Astrocyte (in vitro differentiated cells and primary cell): ENCODE measurements around the gene FGD4.

Experiments
- CTCF ChIP-seq: IDR thresholded peaks from 2 replicates; pipeline ENCODE4 v1.5.1; 2011; ENCODE audit warnings: low read depth, mild to moderate bottlenecking, inconsistent platforms, low read length, moderate library complexity; ENCODE audit not compliant: insufficient read depth
- EZH2 ChIP-seq: IDR thresholded peaks from 2 replicates; pipeline ENCODE4 v1.6.1; 2012; ENCODE audit warnings: mild to moderate bottlenecking, low read length, inconsistent platforms; ENCODE audit not compliant: insufficient read depth

DNA sequence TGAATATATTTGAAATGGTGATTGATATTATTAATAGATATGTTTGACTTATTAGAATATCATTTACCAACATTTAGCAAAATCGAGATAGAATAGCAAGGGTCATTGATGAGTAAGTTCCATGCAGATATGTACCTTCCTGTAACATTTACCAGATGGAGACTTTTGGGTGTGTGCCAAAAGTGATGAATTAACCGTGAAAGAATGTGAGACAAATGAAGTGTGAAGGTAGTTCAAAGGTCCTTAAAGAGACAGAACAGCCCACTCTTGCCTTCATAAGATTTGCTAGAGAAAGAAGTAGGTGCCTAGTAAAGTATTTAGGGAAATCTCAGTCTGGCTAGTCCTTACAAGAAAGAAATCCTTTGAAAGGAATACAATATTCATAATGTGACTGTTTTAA lies 45.5 kb downstream of the FGD4 start:
- TF ChIP-seq CTCF, result no peak
- no peak for TF ChIP-seq EZH2
